ENCODE measurements around the gene TMBIM4. TPM values are rescaled to one million over a fixed set of nuclear protein-coding genes. Genes with fewer than 3 reads are reported as not detected.
"Not testable (repeated sequence)": the region's sequence is repeated elsewhere in the genome, so short reads cannot be mapped to it uniquely, and the experiment has no call there.

The TMBIM4 gene
- total RNA-seq, 4 donors from 2014 or later: 73.5 to 110 (median 80.9) TPM

DNA sequence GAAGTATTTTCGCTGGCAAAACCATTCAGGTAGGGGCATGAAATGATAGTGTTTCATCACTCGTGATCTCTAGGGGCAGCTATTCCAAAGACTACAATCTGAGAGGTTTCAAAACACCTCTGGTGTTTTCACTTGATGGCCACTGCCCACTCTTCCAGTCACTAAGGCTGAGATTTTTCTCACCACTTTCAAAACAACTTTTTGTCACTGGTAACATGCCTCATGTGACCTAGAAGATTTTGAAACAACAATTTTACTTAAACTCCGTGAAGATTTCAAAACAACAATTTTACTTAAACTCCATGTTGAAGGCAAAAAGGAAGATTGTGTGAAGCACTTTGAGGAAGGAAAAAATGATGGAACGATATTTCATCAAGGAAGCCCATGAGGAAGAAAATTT is 18.0 kb upstream of the TMBIM4 start:
- H3K4me1 ChIP-seq: peaks cover 6 to 7% of the 10 kb centered on the region in 2 donors
- in situ Hi-C loops (cut with MboI; ENCODE audit: low sequenced_read_pairs in 4 of 4) (no loop called here), intact Hi-C loops (cut with DNase I; ENCODE audit: low total_unique reads) (no loop called here)
- H3K36me3 ChIP-seq: no peaks in the 10 kb centered on the region
- H3K4me3 ChIP-seq: no peak overlapping the region
- H3K27ac ChIP-seq: peak overlapping the region; percentile 76 to 88 (median 82)
- ATAC-seq (no peak), DNase-seq (no peak)
- TF ChIP-seq, protein P1, sequence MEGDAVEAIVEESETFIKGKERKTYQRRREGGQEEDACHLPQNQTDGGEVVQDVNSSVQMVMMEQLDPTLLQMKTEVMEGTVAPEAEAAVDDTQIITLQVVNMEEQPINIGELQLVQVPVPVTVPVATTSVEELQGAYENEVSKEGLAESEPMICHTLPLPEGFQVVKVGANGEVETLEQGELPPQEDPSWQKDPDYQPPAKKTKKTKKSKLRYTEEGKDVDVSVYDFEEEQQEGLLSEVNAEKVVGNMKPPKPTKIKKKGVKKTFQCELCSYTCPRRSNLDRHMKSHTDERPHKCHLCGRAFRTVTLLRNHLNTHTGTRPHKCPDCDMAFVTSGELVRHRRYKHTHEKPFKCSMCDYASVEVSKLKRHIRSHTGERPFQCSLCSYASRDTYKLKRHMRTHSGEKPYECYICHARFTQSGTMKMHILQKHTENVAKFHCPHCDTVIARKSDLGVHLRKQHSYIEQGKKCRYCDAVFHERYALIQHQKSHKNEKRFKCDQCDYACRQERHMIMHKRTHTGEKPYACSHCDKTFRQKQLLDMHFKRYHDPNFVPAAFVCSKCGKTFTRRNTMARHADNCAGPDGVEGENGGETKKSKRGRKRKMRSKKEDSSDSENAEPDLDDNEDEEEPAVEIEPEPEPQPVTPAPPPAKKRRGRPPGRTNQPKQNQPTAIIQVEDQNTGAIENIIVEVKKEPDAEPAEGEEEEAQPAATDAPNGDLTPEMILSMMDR (IDR thresholded peaks at IDR 0.05 in 4 of 5, conservative IDR thresholded peaks at IDR 0.05 in 1 of 5): no peak
- no peak for TF ChIP-seq POLR2A (IDR thresholded peaks at IDR 0.05)
- H3K27me3 ChIP-seq: peaks cover 0 to 26% (median 7%) of the 10 kb centered on the region in 3 donors
- H3K9me3 ChIP-seq: no peaks in the 10 kb centered on the region

DNA sequence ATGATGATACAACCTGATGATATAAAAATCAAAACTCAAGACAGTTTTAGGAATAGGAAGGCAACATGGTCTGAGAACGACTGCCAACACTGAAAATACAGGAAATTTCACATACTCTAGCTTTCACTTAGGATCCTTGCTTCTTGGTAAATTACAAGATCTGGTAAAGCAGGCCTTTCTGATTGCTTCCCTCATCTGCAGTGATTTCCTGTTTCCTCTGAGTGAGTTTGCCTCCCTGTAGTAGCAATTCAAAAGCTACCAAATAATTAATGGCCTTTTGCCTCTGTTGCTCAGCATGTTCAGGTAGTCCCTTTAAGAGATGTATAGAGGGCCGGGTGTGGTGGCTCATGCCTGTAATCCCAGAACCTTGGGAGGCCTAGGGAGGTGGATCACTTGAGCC is 17.2 kb upstream of the TMBIM4 start:
- no peaks in the 10 kb centered on the region for H3K9me3 ChIP-seq
- DNase-seq (no peak), ATAC-seq (no peak)
- peaks cover 6 to 7% of the 10 kb centered on the region in 2 donors for H3K4me1 ChIP-seq
- intact Hi-C loops (cut with DNase I; ENCODE audit: low total_unique reads) (no loop called here), in situ Hi-C loops (cut with MboI; ENCODE audit: low sequenced_read_pairs in 4 of 4) (no loop called here)
- no peak overlapping the region for H3K4me3 ChIP-seq
- TF ChIP-seq POLR2A (IDR thresholded peaks at IDR 0.05): no peak
- TF ChIP-seq, protein P1 (IDR thresholded peaks at IDR 0.05 in 4 of 5, conservative IDR thresholded peaks at IDR 0.05 in 1 of 5): no peak
- H3K27ac ChIP-seq: peak overlapping the region; percentile 1 to 88 (median 78)
- H3K27me3 ChIP-seq: peaks cover 0 to 26% (median 8%) of the 10 kb centered on the region in 3 donors
- no peaks in the 10 kb centered on the region for H3K36me3 ChIP-seq

DNA sequence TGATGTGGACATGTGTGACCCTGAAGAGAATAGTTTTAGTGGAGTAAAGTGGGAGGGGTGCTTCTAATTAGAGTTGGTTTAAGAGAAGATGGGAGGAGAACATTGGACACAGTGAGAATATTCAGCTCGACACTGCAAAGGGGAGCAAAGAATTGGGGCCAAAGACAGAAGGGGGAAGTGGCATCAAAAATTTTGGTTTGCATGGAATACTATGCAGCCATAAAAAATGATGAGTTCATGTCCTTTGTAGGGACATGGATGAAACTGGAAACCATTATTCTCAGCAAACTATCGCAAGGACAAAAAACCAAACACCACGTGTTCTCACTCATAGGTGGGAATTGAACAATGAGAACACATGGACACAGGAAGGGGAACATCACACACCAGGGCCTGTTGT is 15.0 kb upstream of the TMBIM4 start:
- H3K9me3 ChIP-seq; H3K4me1 ChIP-seq; H3K27ac ChIP-seq; ATAC-seq; DNase-seq; H3K4me3 ChIP-seq; H3K36me3 ChIP-seq; intact Hi-C loops (cut with DNase I; ENCODE audit: low total_unique reads); in situ Hi-C loops (cut with MboI; ENCODE audit: low sequenced_read_pairs in 4 of 4): not testable (repeated sequence)
- H3K27me3 ChIP-seq: peaks cover 0 to 30% (median 12%) of the 10 kb centered on the region in 3 donors

DNA sequence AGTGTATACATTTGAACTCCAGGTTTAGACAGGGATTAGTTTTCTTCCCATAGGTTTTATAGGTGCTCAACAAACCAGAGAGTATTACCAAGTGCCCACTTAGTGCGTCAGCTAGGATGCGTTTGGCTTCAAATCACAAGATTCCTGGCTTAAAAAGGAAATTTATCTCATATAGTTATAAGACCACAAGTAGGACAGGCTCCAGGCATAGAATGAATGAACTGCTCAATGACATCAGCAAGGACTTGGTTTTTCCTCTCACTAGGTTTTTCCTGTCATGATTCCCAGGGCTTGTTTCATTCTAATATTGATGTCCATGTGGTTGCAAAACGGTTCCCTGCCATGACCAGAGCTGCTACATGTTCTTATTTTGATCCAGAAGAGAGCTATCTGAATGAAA is 13.2 kb upstream of the TMBIM4 start:
- intact Hi-C loops (cut with DNase I; ENCODE audit: low total_unique reads): no loop called here
- TF ChIP-seq, protein P1 (IDR thresholded peaks at IDR 0.05 in 4 of 5, conservative IDR thresholded peaks at IDR 0.05 in 1 of 5): no peak
- TF ChIP-seq POLR2A (IDR thresholded peaks at IDR 0.05): no peak
- Histone ChIP-seq H3K4me1 (no peaks in the 10 kb centered on the region), H3K36me3 (no peaks in the 10 kb centered on the region), H3K27ac (no peak overlapping the region), H3K27me3 (peaks cover 0 to 14% (median 9%) of the 10 kb centered on the region in 3 donors), H3K9me3 (no peaks in the 10 kb centered on the region), H3K4me3 (no peak overlapping the region)
- DNase-seq (no peak), ATAC-seq (no peak)
- in situ Hi-C loops (cut with MboI; ENCODE audit: low sequenced_read_pairs in 4 of 4): no loop called here

DNA sequence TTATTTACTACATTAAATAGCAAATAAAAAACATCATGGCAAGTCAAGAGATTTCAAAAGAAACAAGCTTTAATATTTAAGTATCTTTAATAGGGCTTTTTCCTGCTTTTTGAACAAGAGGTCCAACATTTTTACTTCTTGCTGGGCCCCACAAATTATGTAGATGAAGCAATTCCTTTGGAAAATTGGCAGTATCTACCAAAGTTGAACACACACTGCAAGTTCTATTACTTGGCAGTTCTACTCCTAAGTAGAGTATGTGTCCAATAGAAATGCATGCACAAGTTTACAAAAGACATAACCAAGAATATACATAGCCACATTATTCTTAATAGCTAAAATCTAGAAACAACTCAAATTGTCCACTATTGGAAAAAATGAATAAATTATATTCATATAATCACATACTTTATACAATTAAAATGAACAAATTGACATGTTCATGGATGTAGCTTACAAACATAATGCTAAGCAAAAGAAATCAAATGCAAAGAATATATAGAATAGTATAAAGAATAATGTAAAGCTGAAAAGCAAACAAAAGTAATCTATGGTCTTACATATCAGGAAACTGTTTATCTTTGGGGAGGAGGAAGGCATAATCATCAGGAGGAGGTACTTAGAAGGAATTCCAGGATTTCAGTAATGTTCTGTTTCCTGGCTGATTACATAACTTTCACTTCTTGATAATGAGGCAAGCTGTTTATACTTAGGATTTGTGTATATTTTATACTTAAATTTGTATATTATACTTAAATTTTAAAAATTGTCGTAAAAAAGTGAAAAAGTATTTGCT is 6.5 kb upstream of the TMBIM4 start:
- DNase-seq (no peak), ATAC-seq (no peak)
- no peaks in the 10 kb centered on the region for H3K9me3 ChIP-seq
- intact Hi-C loops (cut with DNase I; ENCODE audit: low total_unique reads): no loop called here
- TF ChIP-seq POLR2A (IDR thresholded peaks at IDR 0.05): no peak
- TF ChIP-seq, protein P1 (IDR thresholded peaks at IDR 0.05 in 4 of 5, conservative IDR thresholded peaks at IDR 0.05 in 1 of 5): no peak
- no peaks in the 10 kb centered on the region for H3K4me1 ChIP-seq
- H3K27me3 ChIP-seq: peaks cover 0 to 11% (median 0%) of the 10 kb centered on the region in 3 donors
- no peaks in the 10 kb centered on the region for H3K36me3 ChIP-seq
- in situ Hi-C loops (cut with MboI; ENCODE audit: low sequenced_read_pairs in 4 of 4): no loop called here
- H3K4me3 ChIP-seq: no peak overlapping the region
- no peak overlapping the region for H3K27ac ChIP-seq

DNA sequence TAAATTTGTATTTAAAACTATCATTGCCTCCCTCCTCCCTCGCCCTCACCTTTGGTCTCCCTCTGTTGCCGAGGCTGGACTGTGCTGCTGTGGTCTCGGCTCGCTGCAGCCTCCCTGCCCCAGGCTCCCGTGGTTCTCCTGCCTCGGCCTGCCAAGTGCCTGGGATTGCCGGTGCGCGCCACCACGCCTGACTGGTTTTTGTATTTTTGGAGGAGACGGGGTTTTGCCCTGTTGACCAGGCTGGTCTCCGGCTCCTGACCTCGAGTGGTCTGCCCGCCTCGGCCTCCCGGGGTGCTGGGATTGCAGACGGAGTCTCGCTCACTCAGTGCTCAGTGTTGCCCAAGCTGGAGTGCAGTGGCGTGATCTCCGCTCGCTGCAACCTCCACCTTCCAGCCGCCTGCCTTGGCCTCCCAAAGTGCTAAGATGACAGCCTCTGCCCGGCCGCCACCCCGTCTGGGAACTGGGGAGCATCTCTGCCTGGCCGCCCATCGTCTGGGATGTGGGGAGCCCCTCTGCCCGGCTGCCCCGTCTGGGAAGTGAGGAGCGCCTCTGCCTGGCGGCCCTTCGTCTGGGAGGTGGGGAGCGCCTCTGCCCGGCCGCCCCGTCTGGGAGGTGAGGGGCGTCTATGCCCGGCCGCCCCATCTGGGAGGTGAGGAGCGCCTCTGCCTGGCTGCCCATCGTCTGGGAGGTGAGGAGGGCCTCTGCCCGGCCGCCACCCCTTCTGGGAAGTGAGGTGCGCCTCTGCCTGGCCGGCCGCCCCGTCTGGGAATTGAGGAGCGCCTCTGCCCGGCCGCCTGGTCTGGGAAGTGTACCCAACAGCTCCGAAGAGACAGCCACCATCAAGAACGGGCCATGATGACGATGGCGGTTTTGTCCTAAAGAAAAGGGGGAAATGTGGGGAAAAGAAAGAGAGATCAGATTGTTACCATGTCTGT is 4.9 kb upstream of the TMBIM4 start:
- H3K27ac ChIP-seq; H3K4me3 ChIP-seq; H3K4me1 ChIP-seq; H3K36me3 ChIP-seq; ATAC-seq; DNase-seq; H3K27me3 ChIP-seq; H3K9me3 ChIP-seq; intact Hi-C loops (cut with DNase I; ENCODE audit: low total_unique reads): not testable (repeated sequence)
- in situ Hi-C loops (cut with MboI; ENCODE audit: low sequenced_read_pairs in 4 of 4): loop anchor here in 1 of 4 donors (25.0 kb wide), 1 partner anchor 138 kb away; the partner anchor contains the start of gene HELB

Data from gastrocnemius medialis (tissue), 4 donors.